Rectal smooth muscle tissue (tissue), 1 donor: ENCODE results near the gene ABHD10.
A peak's percentile ranks its signal among the peaks of the same experiment; 100 is the strongest.

Source experiments
- H3K27ac ChIP-seq: one replicate; pipeline ENCODE4 v1.7.0; 2013; ENCODE audit warnings: low read depth, low read length, inconsistent platforms
- H3K27me3 ChIP-seq: one replicate; pipeline ENCODE4 v1.7.0; 2013; ENCODE audit warnings: low read length; ENCODE audit not compliant: control insufficient read depth, insufficient read depth
- H3K36me3 ChIP-seq: one replicate; pipeline ENCODE4 v1.7.0; 2013; ENCODE audit warnings: low read length; ENCODE audit not compliant: control insufficient read depth, insufficient read depth
- H3K4me1 ChIP-seq: one replicate; pipeline ENCODE4 v1.7.0; 2013; ENCODE audit warnings: low read length; ENCODE audit not compliant: control insufficient read depth, insufficient read depth
- H3K4me3 ChIP-seq: one replicate; pipeline ENCODE4 v1.7.0; 2013; ENCODE audit warnings: low read length
- H3K9ac ChIP-seq: one replicate; pipeline ENCODE4 v1.7.0; 2013; ENCODE audit warnings: low read length

ABHD10 gene

GRCh38 chr3:111968319-111969054 lies 10.3 kb upstream of the ABHD10 start:
- Histone ChIP-seq H3K27ac (no peak overlapping the region), H3K4me3 (no peak overlapping the region), H3K27me3 (no peaks in the 10 kb centered on the region), H3K4me1 (no peaks in the 10 kb centered on the region), H3K9ac (no peak overlapping the region), H3K36me3 (no peaks in the 10 kb centered on the region)

- H3K4me1 ChIP-seq: no peaks in the 10 kb centered on the region
- no peaks in the 10 kb centered on the region for H3K36me3 ChIP-seq
- H3K27me3 ChIP-seq: no peaks in the 10 kb centered on the region
- no peak overlapping the region for H3K4me3 ChIP-seq
- no peak overlapping the region for H3K9ac ChIP-seq
- H3K27ac ChIP-seq: no peak overlapping the region
Measured at GRCh38 chr3:111970376-111970775, 8.4 kb upstream of the ABHD10 start.

GRCh38 chr3:111971533-111972130 lies 7.2 kb upstream of the ABHD10 start:
- Histone ChIP-seq H3K36me3 (no peaks in the 10 kb centered on the region), H3K4me3 (no peak overlapping the region), H3K4me1 (no peaks in the 10 kb centered on the region), H3K27me3 (no peaks in the 10 kb centered on the region), H3K9ac (no peak overlapping the region), H3K27ac (no peak overlapping the region)

- H3K4me3 ChIP-seq: no peak overlapping the region
- no peaks in the 10 kb centered on the region for H3K27me3 ChIP-seq
- no peak overlapping the region for H3K27ac ChIP-seq
- no peaks in the 10 kb centered on the region for H3K36me3 ChIP-seq
- no peaks in the 10 kb centered on the region for H3K4me1 ChIP-seq
- no peak overlapping the region for H3K9ac ChIP-seq
Measured at GRCh38 chr3:111972891-111973290, 5.9 kb upstream of the ABHD10 start.

- H3K4me1 ChIP-seq: no peaks in the 10 kb centered on the region
Measured at GRCh38 chr3:111975131-111975530, 3.7 kb upstream of the ABHD10 start.

GRCh38 chr3:111976254-111976653 lies 2.6 kb upstream of the ABHD10 start:
- H3K9ac ChIP-seq: no peak overlapping the region
- H3K27ac ChIP-seq: no peak overlapping the region
- no peaks in the 10 kb centered on the region for H3K27me3 ChIP-seq
- no peaks in the 10 kb centered on the region for H3K36me3 ChIP-seq
- no peaks in the 10 kb centered on the region for H3K4me1 ChIP-seq
- no peak overlapping the region for H3K4me3 ChIP-seq

More at GRCh38 chr3:111975131-111975530, 3.7 kb upstream of the ABHD10 start:
- Histone ChIP-seq H3K4me3 (no peak overlapping the region), H3K27me3 (no peaks in the 10 kb centered on the region), H3K36me3 (no peaks in the 10 kb centered on the region), H3K27ac (no peak overlapping the region), H3K9ac (no peak overlapping the region)

GRCh38 chr3:111979434-111980038 lies 710 bp downstream of the ABHD10 start:
- H3K27ac ChIP-seq: peak overlapping the region; percentile 79
- H3K4me1 ChIP-seq: peaks cover 2% of the 10 kb centered on the region
- no peaks in the 10 kb centered on the region for H3K36me3 ChIP-seq
- H3K27me3 ChIP-seq: no peaks in the 10 kb centered on the region
- H3K4me3 ChIP-seq: peak overlapping the region; percentile 98
- H3K9ac ChIP-seq: peak overlapping the region; percentile 81

- H3K27ac ChIP-seq: no peak overlapping the region
- H3K9ac ChIP-seq: no peak overlapping the region
- H3K4me3 ChIP-seq: no peak overlapping the region
- H3K4me1 ChIP-seq: peaks cover 2% of the 10 kb centered on the region
- H3K36me3 ChIP-seq: no peaks in the 10 kb centered on the region
- no peaks in the 10 kb centered on the region for H3K27me3 ChIP-seq
Measured at GRCh38 chr3:111980716-111981456, 2.1 kb downstream of the ABHD10 start.

GRCh38 chr3:111981457-111981763 lies 2.6 kb downstream of the ABHD10 start:
- no peak overlapping the region for H3K9ac ChIP-seq
- no peak overlapping the region for H3K4me3 ChIP-seq
- H3K4me1 ChIP-seq: peaks cover 2% of the 10 kb centered on the region
- H3K27me3 ChIP-seq: no peaks in the 10 kb centered on the region
- no peaks in the 10 kb centered on the region for H3K36me3 ChIP-seq
- H3K27ac ChIP-seq: no peak overlapping the region

- no peak overlapping the region for H3K27ac ChIP-seq
- no peak overlapping the region for H3K4me3 ChIP-seq
- no peaks in the 10 kb centered on the region for H3K27me3 ChIP-seq
- H3K36me3 ChIP-seq: peaks cover 4% of the 10 kb centered on the region
- H3K4me1 ChIP-seq: peaks cover 2% of the 10 kb centered on the region
- H3K9ac ChIP-seq: no peak overlapping the region
Measured at GRCh38 chr3:111984636-111985298, 5.9 kb downstream of the ABHD10 start.

GRCh38 chr3:111986800-111987199 lies 8.0 kb downstream of the ABHD10 start:
- no peak overlapping the region for H3K27ac ChIP-seq
- no peak overlapping the region for H3K9ac ChIP-seq
- peaks cover 6% of the 10 kb centered on the region for H3K36me3 ChIP-seq
- H3K27me3 ChIP-seq: no peaks in the 10 kb centered on the region
- peaks cover under 1% of the 10 kb centered on the region for H3K4me1 ChIP-seq
- H3K4me3 ChIP-seq: no peak overlapping the region

GRCh38 chr3:111989061-111989678 lies 10.3 kb downstream of the ABHD10 start:
- no peak overlapping the region for H3K27ac ChIP-seq
- H3K36me3 ChIP-seq: peaks cover 6% of the 10 kb centered on the region
- no peaks in the 10 kb centered on the region for H3K4me1 ChIP-seq
- H3K9ac ChIP-seq: no peak overlapping the region
- no peak overlapping the region for H3K4me3 ChIP-seq
- no peaks in the 10 kb centered on the region for H3K27me3 ChIP-seq
